Loucy (cell line): ENCODE measurements around the gene CRACDL.

Experiments
- CTCF ChIP-seq: fragments of 200-600 bp; sonication (generic); conservative IDR thresholded peaks from 2 replicates; pipeline ENCODE4 v1.5.1; 2014; ENCODE audit warnings: mild to moderate bottlenecking, antibody characterized with exemption, low read length
- EZH2phosphoT487 ChIP-seq: fragments of 200-600 bp; IDR thresholded peaks from 2 replicates; pipeline ENCODE4 v1.6.1; 2018; ENCODE audit warnings: antibody characterized with exemption, mild to moderate bottlenecking, moderate library complexity, borderline replicate concordance

GRCh38 chr2:98926601-98927000, 9.4 kb downstream of the CRACDL start:
- TF ChIP-seq CTCF (no peak), EZH2phosphoT487 (no peak)
